A549 treated with DMSO at 1 μM for 4 hours (cell line): ENCODE results near the gene UNC50. TPM values are rescaled to one million over a fixed set of nuclear protein-coding genes. Genes with fewer than 3 reads are reported as not detected.

Source experiments
- total RNA-seq: library from RNA; stranded (reverse); fragments of 200-300 nt; extraction: Qiagen RNA extraction; gene quantifications from 5 replicates; pipeline ENCODE4 v1.2.3, GENCODE V29; 2022; ENCODE audit warnings: low read depth

The UNC50 gene, protein sequence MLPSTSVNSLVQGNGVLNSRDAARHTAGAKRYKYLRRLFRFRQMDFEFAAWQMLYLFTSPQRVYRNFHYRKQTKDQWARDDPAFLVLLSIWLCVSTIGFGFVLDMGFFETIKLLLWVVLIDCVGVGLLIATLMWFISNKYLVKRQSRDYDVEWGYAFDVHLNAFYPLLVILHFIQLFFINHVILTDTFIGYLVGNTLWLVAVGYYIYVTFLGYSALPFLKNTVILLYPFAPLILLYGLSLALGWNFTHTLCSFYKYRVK
- 43.8 to 50.7 TPM (median 46.3 TPM) in 5 replicates for total RNA-seq

DNA sequence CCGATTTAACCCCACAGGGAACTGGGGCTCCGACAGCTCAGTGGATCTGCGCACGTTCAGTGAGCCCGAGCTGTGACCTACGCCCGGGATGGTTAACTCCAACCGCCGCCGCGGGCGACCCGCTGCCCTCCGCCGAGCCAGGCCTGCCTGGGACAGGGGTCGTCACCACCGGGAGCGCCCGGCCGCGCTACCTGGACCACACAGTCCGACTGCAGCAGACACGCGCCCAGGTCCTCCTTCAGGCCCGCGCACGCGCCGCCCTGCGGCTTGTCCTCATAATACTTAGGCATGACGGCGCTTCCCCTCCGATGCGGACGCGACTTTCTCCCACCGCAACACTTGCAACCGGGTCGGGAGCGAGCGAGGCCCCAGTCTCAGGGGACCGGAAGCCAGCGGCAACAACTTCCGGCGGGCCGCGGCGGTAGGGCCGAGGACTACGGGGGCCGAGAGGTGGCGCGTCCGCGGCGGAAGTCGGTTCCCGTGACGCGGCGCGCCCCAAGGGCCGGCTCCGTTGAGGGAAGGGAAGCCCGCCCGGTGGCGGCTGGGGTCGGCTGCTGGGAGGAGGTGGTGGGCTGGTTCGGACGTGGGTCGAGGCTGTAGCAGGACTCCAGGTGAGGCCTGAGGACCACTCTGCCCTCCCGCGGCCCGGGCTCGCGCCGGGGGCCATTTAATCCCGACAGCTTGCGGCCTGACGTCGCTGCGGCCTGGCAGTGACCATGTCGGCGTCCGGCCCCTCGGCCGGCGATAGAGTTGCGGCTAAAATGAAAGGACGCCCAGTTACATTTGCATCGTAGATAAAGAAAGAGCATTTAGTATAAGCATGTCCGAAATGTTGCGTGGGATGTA lies at the start of gene UNC50, which contains the start of gene COA5:
TSS of gene UNC50 (plus strand) at position 474 of the 846 bp plus-strand sequence. CDS start 1,171 bp downstream, outside the sequence.
TSS of gene COA5 (minus strand) at position 397 of the 846 bp plus-strand sequence. CDS start at position 290, 107 bp downstream.

Other genes starting within 250 kb of the UNC50 start
- gene INPP4A, start 163.7 kb upstream of the UNC50 start, total RNA-seq: 6.5 to 10.6 TPM (median 10.0 TPM) in 5 replicates
- 15.3 to 24.9 TPM (median 21.0 TPM) in 5 replicates for gene COA5, start 77 bp upstream of the UNC50 start, total RNA-seq
- gene MGAT4A, start 122.5 kb downstream of the UNC50 start, total RNA-seq: 0.78 to 1.7 TPM (median 1.3 TPM) in 5 replicates